ENCODE data around the gene SORCS2.
A peak's percentile ranks its signal among the peaks of the same experiment; 100 is the strongest.

Gene SORCS2

DNA sequence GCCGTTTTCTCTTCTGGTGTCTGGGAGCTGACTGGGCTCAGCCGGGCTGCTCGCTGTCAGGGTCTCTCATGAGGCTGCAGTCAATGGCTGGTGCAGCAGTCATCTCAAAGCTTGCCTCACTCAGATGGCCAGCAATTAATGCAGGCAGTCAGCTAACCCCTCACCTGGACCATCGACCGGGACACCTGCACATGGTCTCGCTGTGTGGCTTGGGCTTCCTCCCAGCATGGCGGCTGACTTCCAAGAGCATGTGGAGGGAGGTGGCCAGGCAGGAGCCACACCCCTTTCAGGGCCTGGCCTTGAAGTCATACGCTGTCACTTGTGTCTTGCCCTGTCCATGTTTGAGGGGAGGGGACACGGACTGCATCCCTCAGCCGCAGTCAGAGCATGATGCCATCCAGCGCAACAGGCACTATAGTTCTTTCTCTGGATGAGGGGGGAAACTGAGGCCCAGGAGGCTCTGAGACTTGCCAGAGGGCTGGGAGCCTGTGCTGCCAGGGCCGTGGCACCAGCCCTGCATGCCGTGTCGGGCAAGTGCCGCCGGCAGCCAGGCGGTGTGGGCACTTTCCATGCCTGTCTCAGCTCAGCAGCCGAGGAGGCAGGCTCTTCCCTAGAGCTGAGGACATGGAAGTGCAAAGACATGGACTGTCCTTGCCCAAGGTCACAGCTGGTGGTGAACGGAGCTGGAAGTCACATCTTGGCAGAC, 545.6 kb downstream of the SORCS2 start:
- no peak overlapping the region for H3K14ac ChIP-seq (ENCODE audit: low read length in 2 of 2)
- peaks cover 1% of the 10 kb centered on the region for H3K4me1 ChIP-seq (ENCODE audit: control insufficient read depth, insufficient read depth, low read depth, low read length)
- peaks cover 24 to 33% of the 10 kb centered on the region in 2 experiments for H3K27me3 ChIP-seq (ENCODE audit: control insufficient read depth in 1 of 2, insufficient read depth in 1 of 2, low read length in 2 of 2)
- H3K23ac ChIP-seq (ENCODE audit: low read length in 2 of 2): no peak overlapping the region
- H3K4ac ChIP-seq (ENCODE audit: low read depth in 1 of 2, low read length in 2 of 2): no peak overlapping the region
- WGBS: 93% methylated on average over 19 of the region's 19 CpGs
- H4K8ac ChIP-seq (ENCODE audit: low read length): no peak overlapping the region
- no peaks in the 10 kb centered on the region for H3K79me1 ChIP-seq (replicated peaks; ENCODE audit: low read length, poor library complexity, severe bottlenecking)
- H4K91ac ChIP-seq (ENCODE audit: low read length): peak overlapping the region; percentile 20
- H3K27ac ChIP-seq (ENCODE audit: low read length, poor library complexity, severe bottlenecking): no peak overlapping the region
- no peak overlapping the region for H2AK5ac ChIP-seq (ENCODE audit: low read length, severe bottlenecking)
- no peak overlapping the region for H2BK5ac ChIP-seq (ENCODE audit: low read depth, low read length, poor library complexity, severe bottlenecking)
- H3K9ac ChIP-seq (ENCODE audit: low read length): no peak overlapping the region
- no peak overlapping the region for H2AFZ ChIP-seq (ENCODE audit: low read depth, low read length)
- no peak overlapping the region for H2BK15ac ChIP-seq (ENCODE audit: low read depth, poor library complexity, severe bottlenecking)
- H3K18ac ChIP-seq (ENCODE audit: low read depth in 1 of 2, low read length in 2 of 2): no peak overlapping the region
- H3K4me3 ChIP-seq (ENCODE audit: insufficient read depth in 1 of 2, low read depth in 1 of 2, low read length in 2 of 2): no peak overlapping the region
- H3K4me2 ChIP-seq (ENCODE audit: low read length, poor library complexity, severe bottlenecking): no peak overlapping the region
- no peak for DNase-seq
- no peak overlapping the region for H2BK120ac ChIP-seq (ENCODE audit: low read depth, low read length)
- H3K36me3 ChIP-seq (ENCODE audit: control insufficient read depth in 1 of 2, insufficient read depth in 2 of 2, low read depth in 1 of 2, low read length in 2 of 2): no peaks in the 10 kb centered on the region
- no peak overlapping the region for H2BK12ac ChIP-seq (ENCODE audit: low read length in 2 of 2)
- peaks cover 5% of the 10 kb centered on the region for H3K9me3 ChIP-seq (ENCODE audit: control insufficient read depth, low read length)

GRCh38 chr4:7738458-7739076, 546.2 kb downstream of the SORCS2 start:
- Histone ChIP-seq H3K4me1 (ENCODE audit: control insufficient read depth, insufficient read depth, low read depth, low read length) (peaks cover 1% of the 10 kb centered on the region), H3K4me3 (ENCODE audit: insufficient read depth in 1 of 2, low read depth in 1 of 2, low read length in 2 of 2) (no peak overlapping the region), H3K14ac (ENCODE audit: low read length in 2 of 2) (no peak overlapping the region), H3K9ac (ENCODE audit: low read length) (no peak overlapping the region), H3K36me3 (ENCODE audit: control insufficient read depth in 1 of 2, insufficient read depth in 2 of 2, low read depth in 1 of 2, low read length in 2 of 2) (no peaks in the 10 kb centered on the region), H4K8ac (ENCODE audit: low read length) (no peak overlapping the region), H4K91ac (ENCODE audit: low read length) (no peak overlapping the region), H3K9me3 (ENCODE audit: control insufficient read depth, low read length) (peaks cover 5% of the 10 kb centered on the region), H2AFZ (ENCODE audit: low read depth, low read length) (no peak overlapping the region), H3K4ac (ENCODE audit: low read depth in 1 of 2, low read length in 2 of 2) (no peak overlapping the region), H2BK120ac (ENCODE audit: low read depth, low read length) (no peak overlapping the region), H3K18ac (ENCODE audit: low read depth in 1 of 2, low read length in 2 of 2) (no peak overlapping the region), H3K4me2 (ENCODE audit: low read length, poor library complexity, severe bottlenecking) (no peak overlapping the region), H2BK12ac (ENCODE audit: low read length in 2 of 2) (no peak overlapping the region), H3K23ac (ENCODE audit: low read length in 2 of 2) (no peak overlapping the region), H2AK5ac (ENCODE audit: low read length, severe bottlenecking) (no peak overlapping the region), H3K79me1 (replicated peaks; ENCODE audit: low read length, poor library complexity, severe bottlenecking) (no peaks in the 10 kb centered on the region), H3K27me3 (ENCODE audit: control insufficient read depth in 1 of 2, insufficient read depth in 1 of 2, low read length in 2 of 2) (peaks cover 21 to 37% of the 10 kb centered on the region in 2 experiments), H2BK15ac (ENCODE audit: low read depth, poor library complexity, severe bottlenecking) (no peak overlapping the region), H2BK5ac (ENCODE audit: low read depth, low read length, poor library complexity, severe bottlenecking) (no peak overlapping the region), H3K27ac (ENCODE audit: low read length, poor library complexity, severe bottlenecking) (no peak overlapping the region)
- WGBS: 93% methylated on average over 32 of the region's 32 CpGs
- no peak for DNase-seq

DNA sequence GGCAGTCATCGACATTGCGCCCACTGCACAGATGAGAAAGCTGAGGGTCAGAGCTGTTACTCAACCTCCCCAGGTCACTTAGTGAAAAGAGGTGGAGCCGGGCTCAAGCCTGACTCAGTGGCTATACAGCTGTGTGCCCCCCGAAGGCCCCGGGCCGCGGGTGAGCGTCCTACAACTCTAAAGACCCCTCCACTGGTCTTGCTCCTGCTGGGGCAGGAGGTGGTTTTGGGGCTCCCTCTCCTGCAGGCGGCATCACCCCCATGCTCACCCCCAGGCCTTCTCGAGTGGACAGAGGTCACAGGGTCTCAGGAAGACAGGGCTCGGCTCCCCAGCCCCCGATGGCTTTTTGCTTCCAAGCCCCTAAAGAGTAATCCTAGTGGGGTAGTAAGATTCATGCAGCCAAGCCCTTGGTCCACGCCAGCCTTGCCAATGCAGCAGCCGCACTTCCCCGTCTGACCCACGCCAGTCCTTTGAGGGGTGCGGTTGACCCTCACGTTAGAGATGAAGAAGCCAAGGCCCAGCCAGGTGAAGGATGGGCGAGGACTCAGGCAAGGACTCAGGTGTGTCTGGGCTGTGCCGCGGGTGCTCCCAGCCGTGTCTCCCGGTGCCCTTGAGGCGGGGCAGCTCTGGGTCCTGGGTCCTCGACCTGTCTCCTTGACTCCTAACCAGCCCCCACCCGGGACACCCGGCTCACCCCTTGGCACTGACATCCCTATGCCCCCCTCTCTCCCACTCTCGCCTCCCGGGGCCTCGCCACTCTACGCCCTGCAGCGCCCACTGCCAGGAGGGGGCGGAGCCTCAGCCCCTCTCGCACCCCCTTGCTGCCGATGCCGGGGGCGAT, 547.0 kb downstream of the SORCS2 start:
- Histone ChIP-seq H4K91ac (ENCODE audit: low read length) (no peak overlapping the region), H3K79me1 (replicated peaks; ENCODE audit: low read length, poor library complexity, severe bottlenecking) (no peaks in the 10 kb centered on the region)

More for the DNA sequence above, 547.0 kb downstream of the SORCS2 start:
- Histone ChIP-seq H4K8ac (ENCODE audit: low read length) (no peak overlapping the region), H3K9ac (ENCODE audit: low read length) (no peak overlapping the region), H2BK5ac (ENCODE audit: low read depth, low read length, poor library complexity, severe bottlenecking) (no peak overlapping the region), H3K14ac (ENCODE audit: low read length in 2 of 2) (no peak overlapping the region), H3K23ac (ENCODE audit: low read length in 2 of 2) (no peak overlapping the region), H3K4me3 (ENCODE audit: insufficient read depth in 1 of 2, low read depth in 1 of 2, low read length in 2 of 2) (no peak overlapping the region), H3K9me3 (ENCODE audit: control insufficient read depth, low read length) (peaks cover 5% of the 10 kb centered on the region), H2BK120ac (ENCODE audit: low read depth, low read length) (no peak overlapping the region), H3K4me1 (ENCODE audit: control insufficient read depth, insufficient read depth, low read depth, low read length) (peaks cover 1% of the 10 kb centered on the region), H3K27ac (ENCODE audit: low read length, poor library complexity, severe bottlenecking) (no peak overlapping the region), H2AFZ (ENCODE audit: low read depth, low read length) (no peak overlapping the region), H2AK5ac (ENCODE audit: low read length, severe bottlenecking) (no peak overlapping the region), H3K36me3 (ENCODE audit: control insufficient read depth in 1 of 2, insufficient read depth in 2 of 2, low read depth in 1 of 2, low read length in 2 of 2) (no peaks in the 10 kb centered on the region), H2BK15ac (ENCODE audit: low read depth, poor library complexity, severe bottlenecking) (no peak overlapping the region), H3K4ac (ENCODE audit: low read depth in 1 of 2, low read length in 2 of 2) (no peak overlapping the region), H3K27me3 (ENCODE audit: control insufficient read depth in 1 of 2, insufficient read depth in 1 of 2, low read length in 2 of 2) (peaks cover 20 to 36% of the 10 kb centered on the region in 2 experiments), H3K4me2 (ENCODE audit: low read length, poor library complexity, severe bottlenecking) (no peak overlapping the region), H2BK12ac (ENCODE audit: low read length in 2 of 2) (no peak overlapping the region), H3K18ac (ENCODE audit: low read depth in 1 of 2, low read length in 2 of 2) (no peak overlapping the region)
- DNase-seq: no peak
- 93% methylated on average over 36 of the region's 37 CpGs for WGBS

Data from mesenchymal stem cell (in vitro differentiated cells and primary cell).